CD4-positive, alpha-beta T cell (primary cell): ENCODE measurements around the gene MECP2. TPM values are rescaled to one million over a fixed set of nuclear protein-coding genes. Genes with fewer than 3 reads are reported as not detected.

Source experiments
- ATAC-seq: fragments of 200-7000 bp; cut with Tn5 transposase; one replicate; pipeline ENCODE4 v1.10.0; 2022; ENCODE audit warnings: mild to moderate bottlenecking; ENCODE audit not compliant: poor library complexity
- CTCF ChIA-PET: fragments of 350-600 bp; sonication (Branson Sonifier 250); formaldehyde crosslinking; loops from one replicate; lab custom pipeline; 2021; ENCODE audit warnings: antibody characterized with exemption, inconsistent platforms; lab: Charles Lee
- POLR2A ChIA-PET: fragments of 350-600 bp; sonication (Branson Sonifier 250); formaldehyde crosslinking; loops from one replicate; lab custom pipeline; 2021; ENCODE audit warnings: antibody characterized with exemption, inconsistent platforms; lab: Charles Lee
- DNase-seq, 14 experiments: peaks; one replicate each; pipeline ENCODE4 v3.0.0-alpha.2; 2013 to 2020; ENCODE audit warnings: mixed read lengths in 2 of 14
- H3K27ac ChIP-seq, 2 donors: one replicate each; pipeline versions ENCODE4 v1.5.1 to v1.7.0; 2013; ENCODE audit warnings: low read length in 2 of 2, low read depth in 1 of 2, mild to moderate bottlenecking in 1 of 2
- H3K27me3 ChIP-seq, 2 experiments: 1 replicate in 1 of 2; 2 replicates in 1 of 2; pipeline versions ENCODE4 v1.6.1 to v1.7.0; 2013; ENCODE audit warnings: low read length in 2 of 2, control low read depth in 1 of 2, mild to moderate bottlenecking in 1 of 2, moderate library complexity in 1 of 2; ENCODE audit not compliant: insufficient read depth in 2 of 2, control insufficient read depth in 1 of 2
- H3K36me3 ChIP-seq: one replicate; pipeline ENCODE4 v1.6.1; 2013; ENCODE audit warnings: low read length, control low read depth; ENCODE audit not compliant: insufficient read depth
- H3K4me1 ChIP-seq: one replicate; pipeline ENCODE4 v1.6.1; 2013; ENCODE audit warnings: low read length, control low read depth; ENCODE audit not compliant: insufficient read depth
- H3K4me3 ChIP-seq: one replicate; pipeline ENCODE4 v1.5.1; 2013; ENCODE audit warnings: mild to moderate bottlenecking, low read length, moderate library complexity
- H3K9me3 ChIP-seq, 2 experiments: 1 replicate in 1 of 2; 2 replicates in 1 of 2; pipeline versions ENCODE4 v1.6.1 to v1.7.0; 2013; ENCODE audit warnings: low read length in 2 of 2, mild to moderate bottlenecking in 2 of 2, control low read depth in 1 of 2, moderate library complexity in 1 of 2; ENCODE audit not compliant: control insufficient read depth in 1 of 2, insufficient read depth in 1 of 2
- H3K27ac Mint-ChIP-seq: one replicate; pipeline ENCODE4 v1.8.0; 2020; ENCODE audit warnings: mixed read lengths
- H3K27me3 Mint-ChIP-seq: one replicate; pipeline ENCODE4 v1.8.0; 2021; ENCODE audit warnings: mixed read lengths
- H3K36me3 Mint-ChIP-seq: one replicate; pipeline ENCODE4 v1.8.0; 2021; ENCODE audit warnings: low read depth, mixed read lengths
- H3K4me1 Mint-ChIP-seq: one replicate; pipeline ENCODE4 v1.8.0; 2021; ENCODE audit warnings: low read depth, mixed read lengths
- H3K4me3 Mint-ChIP-seq: one replicate; pipeline ENCODE4 v1.8.0; 2020; ENCODE audit warnings: mild to moderate bottlenecking, mixed read lengths
- H3K9me3 Mint-ChIP-seq: one replicate; pipeline ENCODE4 v1.8.0; 2020; ENCODE audit warnings: mixed read lengths
- CTCF ChIP-seq: fragments of 200-600 bp; IDR thresholded peaks from one replicate; pipeline ENCODE4 v1.8.0; 2022; ENCODE audit warnings: antibody characterized with exemption, mild to moderate bottlenecking
- intact Hi-C, 2 experiments: fragments of 100-400 bp; cut with DNase I in 1 of 2; cut with micrococcal nuclease in 1 of 2; formaldehyde crosslinking; loops; one replicate each; pipeline versions ENCODE4 v1.15.1 to v1.9.0; 2023 to 2025; cut with DNase I, micrococcal nuclease
- total RNA-seq, 174 experiments: library from RNA in 2 of 174; stranded (reverse) in 2 of 174; gene quantifications; one replicate each; pipeline ENCODE4 v1.2.3 and lab custom pipeline; 2021 to 2026

Gene MECP2
- total RNA-seq, 2 experiments from 2014 or later: 120 to 133 TPM

- no peak overlapping the region for H3K4me3 Mint-ChIP-seq
- TF ChIP-seq CTCF: no peak
- no peak overlapping the region for H3K27ac Mint-ChIP-seq
- Histone ChIP-seq H3K9me3 (no peaks in the 10 kb centered on the region), H3K36me3 (peaks cover 42% of the 10 kb centered on the region), H3K4me3 (no peak overlapping the region), H3K4me1 (peaks cover 50% of the 10 kb centered on the region), H3K27me3 (no peaks in the 10 kb centered on the region), H3K27ac (no peak overlapping the region)
- no peaks in the 10 kb centered on the region for H3K27me3 Mint-ChIP-seq
- peaks cover 34% of the 10 kb centered on the region for H3K36me3 Mint-ChIP-seq
- no peak for ATAC-seq
- H3K9me3 Mint-ChIP-seq: no peaks in the 10 kb centered on the region
- DNase-seq: no peak
- POLR2A ChIA-PET: no interaction called here
- H3K4me1 Mint-ChIP-seq: peaks cover 9% of the 10 kb centered on the region
- intact Hi-C loops: loop anchor here (5.0 to 10.0 kb wide), 4 partner anchors 39 to 358 kb away; partner anchors contain the start of genes EMD (in 1 of the 2), FLNA (in 1 of the 2) and MECP2 (in 1 of the 2)
- CTCF ChIA-PET: interaction anchor here (0.9 kb wide), 1 partner anchor 48 kb away, joined by 3 read pairs; no protein-coding TSS in a partner anchor
Observed at GRCh38 chrX:154016366-154017076, 81.0 kb downstream of the MECP2 start.

GRCh38 chrX:154015581-154016264 lies 81.8 kb downstream of the MECP2 start:
- TF ChIP-seq CTCF: no peak
- no peak overlapping the region for H3K4me3 ChIP-seq
- no peak overlapping the region for H3K27ac ChIP-seq
- intact Hi-C loops: loop anchor here (5.0 to 10.0 kb wide), 4 partner anchors 38 to 359 kb away; partner anchors contain the start of genes EMD (in 1 of the 2), FLNA (in 1 of the 2) and MECP2 (in 1 of the 2)
- peaks cover 38% of the 10 kb centered on the region for H3K36me3 Mint-ChIP-seq
- DNase-seq (no peak), ATAC-seq (no peak)
- no peaks in the 10 kb centered on the region for H3K9me3 ChIP-seq
- no peaks in the 10 kb centered on the region for H3K9me3 Mint-ChIP-seq
- CTCF ChIA-PET: interaction anchor here (3.1 kb wide), 1 partner anchor 36 kb away, joined by 12 read pairs; no protein-coding TSS in a partner anchor
- no peaks in the 10 kb centered on the region for H3K27me3 Mint-ChIP-seq
- H3K4me1 Mint-ChIP-seq: peaks cover 9% of the 10 kb centered on the region
- H3K27ac Mint-ChIP-seq: no peak overlapping the region
- no peaks in the 10 kb centered on the region for H3K27me3 ChIP-seq
- peak overlapping the region; percentile 66 for H3K4me3 Mint-ChIP-seq
- POLR2A ChIA-PET: no interaction called here
- peaks cover 46% of the 10 kb centered on the region for H3K36me3 ChIP-seq
- peaks cover 44% of the 10 kb centered on the region for H3K4me1 ChIP-seq
